Vagina (tissue), 2 donors: ENCODE data around the gene TXN2. TPM values are rescaled to one million over a fixed set of nuclear protein-coding genes. Genes with fewer than 3 reads are reported as not detected.
"Not testable (repeated sequence)": the region's sequence is repeated elsewhere in the genome, so short reads cannot be mapped to it uniquely, and the experiment has no call there.

Source experiments
- DNase-seq, 2 donors: peaks; one replicate each; pipeline ENCODE4 v3.0.0-alpha.2; 2017; ENCODE audit errors: extremely low spot score in 2 of 2
- H3K27ac ChIP-seq: fragments of 200-600 bp; sonication (generic); one replicate; pipeline ENCODE4 v1.5.1; 2019
- H3K27me3 ChIP-seq: fragments of 200-600 bp; sonication (generic); one replicate; pipeline ENCODE4 v1.5.1; 2019
- H3K36me3 ChIP-seq, 2 donors: fragments of 200-600 bp; sonication (generic); one replicate each; pipeline ENCODE4 v1.5.1; 2017 to 2019
- H3K4me1 ChIP-seq: fragments of 200-600 bp; sonication (generic); one replicate; pipeline ENCODE4 v1.5.1; 2019
- H3K4me3 ChIP-seq, 2 donors: fragments of 200-600 bp; sonication (generic); 1 replicate in 1 of 2; 2 replicates in 1 of 2; pipeline ENCODE4 v1.5.1; 2016 to 2019
- H3K9me3 ChIP-seq: fragments of 200-600 bp; sonication (generic); one replicate; pipeline ENCODE4 v1.5.1; 2019
- CTCF ChIP-seq, 3 experiments: fragments of 450-650 bp in 2 of 3; fragments of 200-600 bp in 1 of 3; sonication (generic) in 1 of 3; IDR thresholded peaks; one replicate each; pipeline ENCODE4 v1.5.1; 2017 to 2019; ENCODE audit warnings: antibody characterized with exemption in 3 of 3, mild to moderate bottlenecking in 2 of 3, moderate library complexity in 2 of 3
- POLR2A ChIP-seq, 2 donors: fragments of 450-650 bp; IDR thresholded peaks; one replicate each; pipeline ENCODE4 v1.6.1; 2017; ENCODE audit warnings: antibody characterized with exemption in 2 of 2, mild to moderate bottlenecking in 2 of 2, moderate library complexity in 2 of 2
- POLR2AphosphoS5 ChIP-seq, 2 donors: sonication (generic); formaldehyde crosslinking; IDR thresholded peaks; one replicate each; pipeline ENCODE4 v1.9.0; 2017; ENCODE audit warnings: antibody characterized with exemption in 2 of 2, mild to moderate bottlenecking in 2 of 2, low read depth in 1 of 2; ENCODE audit not compliant: insufficient read depth in 1 of 2
- intact Hi-C: fragments of 100-400 bp; cut with DNase I; formaldehyde crosslinking; loops from one replicate; pipeline ENCODE4 v1.15.1; 2023
- total RNA-seq: library from RNA; depleted of rRNA; stranded (reverse); fragments of >200 nt; gene quantifications from one replicate; pipeline ENCODE4 v1.2.3, GENCODE V29; 2016

The TXN2 gene
- total RNA-seq, 1 donor from 2014 or later: 46.9 TPM

DNA sequence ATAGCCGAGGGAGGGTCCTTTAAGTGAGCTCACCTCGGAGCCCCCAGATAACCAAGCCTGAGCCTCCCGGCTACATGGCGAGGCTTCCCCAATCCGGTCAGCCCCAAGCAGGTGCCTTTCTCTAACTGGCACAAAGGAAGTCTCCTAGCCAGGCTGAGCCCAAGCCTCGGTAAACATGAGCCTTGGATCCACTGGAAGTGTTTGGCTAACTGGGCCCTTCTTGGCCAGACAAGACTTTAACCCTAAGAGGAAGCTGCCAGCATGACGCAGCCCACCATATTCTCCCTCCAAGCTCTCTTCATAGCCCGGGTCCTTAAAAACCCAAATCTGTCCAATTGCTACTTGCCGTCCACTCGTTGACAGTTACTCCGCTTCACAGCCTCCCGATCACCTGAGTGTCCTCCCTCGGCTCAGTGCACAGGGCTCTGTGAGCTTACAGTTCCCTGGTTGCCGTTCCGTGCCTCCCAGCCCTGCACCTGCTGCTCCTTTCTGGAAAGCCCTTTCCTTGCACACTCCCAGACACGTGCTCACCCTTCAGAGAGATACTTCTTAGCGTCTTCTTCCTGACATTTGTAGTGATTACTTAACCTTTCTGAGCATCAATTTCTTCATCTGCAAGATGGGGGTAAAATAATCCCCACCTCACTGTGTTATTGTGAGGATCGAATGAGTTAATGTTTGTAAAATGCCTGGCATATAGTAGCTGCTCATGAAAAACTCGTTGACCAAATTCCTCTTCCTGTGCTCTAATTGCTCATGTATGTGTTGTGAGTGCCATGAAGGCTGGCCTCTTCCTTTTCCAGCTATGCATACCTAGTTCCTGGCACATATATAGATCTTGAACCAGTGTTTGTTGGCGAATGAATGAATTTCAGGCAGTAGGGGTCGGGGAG is 25.6 kb downstream of the TXN2 start:
- intact Hi-C loops: loop anchor here (5.0 kb wide), 1 partner anchor 69 kb away; the partner anchor contains the start of gene MYH9
- peaks cover 54% of the 10 kb centered on the region for H3K4me1 ChIP-seq
- peak overlapping the region; percentile 51 to 63 for H3K4me3 ChIP-seq
- DNase-seq: no peak
- TF ChIP-seq POLR2A (IDR thresholded peaks at IDR 0.05): no peak
- TF ChIP-seq POLR2AphosphoS5 (IDR thresholded peaks at IDR 0.05; ENCODE audit: insufficient read depth in 1 of 2, low read depth in 1 of 2): no peak
- TF ChIP-seq CTCF (IDR thresholded peaks at IDR 0.05): no peak
- peak overlapping the region; percentile 96 for H3K27ac ChIP-seq
- no peaks in the 10 kb centered on the region for H3K9me3 ChIP-seq
- H3K36me3 ChIP-seq: no peaks in the 10 kb centered on the region
- no peaks in the 10 kb centered on the region for H3K27me3 ChIP-seq

DNA sequence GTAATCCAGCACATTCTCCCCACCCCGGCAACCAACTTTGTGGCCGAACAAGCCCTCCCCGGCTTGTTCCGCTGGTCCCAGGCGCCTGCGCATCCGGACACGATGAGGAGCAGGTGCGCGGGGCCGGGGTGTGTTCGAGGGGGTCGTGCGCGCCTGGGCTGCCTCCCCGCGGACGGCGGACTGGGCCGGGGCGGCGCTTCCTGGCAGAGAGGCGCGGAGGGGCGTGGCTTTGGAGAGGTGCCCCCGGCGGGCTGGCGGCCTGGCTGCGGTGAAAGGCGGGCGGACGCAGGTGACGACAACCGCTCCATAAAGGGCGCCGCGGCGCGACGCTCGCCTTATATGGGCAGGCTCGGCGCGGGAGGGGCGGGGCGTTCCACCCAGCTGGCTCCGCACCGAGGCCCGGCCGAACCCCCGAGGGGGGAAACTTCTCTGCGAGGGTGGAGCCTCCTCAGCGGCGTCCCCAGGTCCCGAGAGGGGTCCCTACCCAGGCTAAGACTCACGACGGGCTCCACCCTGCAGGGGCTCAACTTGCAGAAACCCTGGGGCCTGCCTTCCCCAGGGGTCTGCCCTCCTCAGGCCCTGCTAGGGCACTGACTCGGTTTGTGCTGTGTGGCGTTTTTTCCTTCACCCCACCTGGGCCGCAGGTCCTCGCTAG is 26.4 kb downstream of the TXN2 start:
- TF ChIP-seq CTCF (IDR thresholded peaks at IDR 0.05): no peak
- peak; percentile 77 to 92 for TF ChIP-seq POLR2AphosphoS5 (IDR thresholded peaks at IDR 0.05; ENCODE audit: insufficient read depth in 1 of 2, low read depth in 1 of 2)
- peak; percentile 49 to 68 for TF ChIP-seq POLR2A (IDR thresholded peaks at IDR 0.05)
- Histone ChIP-seq H3K27ac (peak overlapping the region; percentile 96), H3K36me3 (no peaks in the 10 kb centered on the region), H3K27me3 (no peaks in the 10 kb centered on the region), H3K9me3 (no peaks in the 10 kb centered on the region), H3K4me3 (peak overlapping the region; percentile 51 to 63), H3K4me1 (peaks cover 60% of the 10 kb centered on the region)
- DNase-seq: no peak
- intact Hi-C loops: loop anchor here (5.0 kb wide), 1 partner anchor 68 kb away; the partner anchor contains the start of gene MYH9

DNA sequence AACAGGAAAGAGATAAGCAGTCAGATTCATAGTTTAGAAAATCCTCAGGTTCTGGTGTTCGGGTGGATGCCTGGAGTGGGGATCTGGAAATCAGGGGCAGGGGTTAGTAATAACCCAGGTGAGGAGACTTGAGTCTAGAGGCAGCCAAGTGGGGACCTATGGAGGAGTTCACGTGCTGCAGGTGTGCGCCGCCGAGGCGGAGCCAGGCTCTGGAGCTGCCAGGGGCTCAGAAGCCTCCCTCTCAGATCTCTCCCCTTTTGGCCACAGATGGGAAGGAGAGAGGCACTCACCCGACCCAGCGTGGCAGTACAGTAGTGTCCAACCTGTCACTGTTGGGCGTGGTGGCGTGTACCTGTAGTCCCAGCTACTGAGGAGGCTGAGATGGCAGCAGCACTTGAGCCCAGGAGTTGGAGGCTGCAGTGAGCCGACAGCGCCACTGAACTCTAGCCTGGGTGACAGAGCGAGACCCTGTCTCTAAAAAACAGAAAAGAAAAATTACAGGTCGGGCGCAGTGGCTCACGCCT is 27.5 kb downstream of the TXN2 start:
- no peaks in the 10 kb centered on the region for H3K9me3 ChIP-seq
- no peaks in the 10 kb centered on the region for H3K36me3 ChIP-seq
- peak overlapping the region; percentile 96 for H3K27ac ChIP-seq
- intact Hi-C loops: no loop called here
- no peak for DNase-seq
- peaks cover 67% of the 10 kb centered on the region for H3K4me1 ChIP-seq
- TF ChIP-seq CTCF (IDR thresholded peaks at IDR 0.05): no peak
- no peak for TF ChIP-seq POLR2A (IDR thresholded peaks at IDR 0.05)
- no peak for TF ChIP-seq POLR2AphosphoS5 (IDR thresholded peaks at IDR 0.05; ENCODE audit: insufficient read depth in 1 of 2, low read depth in 1 of 2)
- no peaks in the 10 kb centered on the region for H3K27me3 ChIP-seq
- H3K4me3 ChIP-seq: no peak overlapping the region

GRCh38 chr22:36452978-36453607 is 28.3 kb downstream of the TXN2 start:
- H3K27me3 ChIP-seq, H3K36me3 ChIP-seq, intact Hi-C loops, H3K4me3 ChIP-seq, H3K9me3 ChIP-seq, DNase-seq: not testable (repeated sequence)
- H3K4me1 ChIP-seq: peaks cover 69% of the 10 kb centered on the region
- peak overlapping the region; percentile 96 for H3K27ac ChIP-seq

DNA sequence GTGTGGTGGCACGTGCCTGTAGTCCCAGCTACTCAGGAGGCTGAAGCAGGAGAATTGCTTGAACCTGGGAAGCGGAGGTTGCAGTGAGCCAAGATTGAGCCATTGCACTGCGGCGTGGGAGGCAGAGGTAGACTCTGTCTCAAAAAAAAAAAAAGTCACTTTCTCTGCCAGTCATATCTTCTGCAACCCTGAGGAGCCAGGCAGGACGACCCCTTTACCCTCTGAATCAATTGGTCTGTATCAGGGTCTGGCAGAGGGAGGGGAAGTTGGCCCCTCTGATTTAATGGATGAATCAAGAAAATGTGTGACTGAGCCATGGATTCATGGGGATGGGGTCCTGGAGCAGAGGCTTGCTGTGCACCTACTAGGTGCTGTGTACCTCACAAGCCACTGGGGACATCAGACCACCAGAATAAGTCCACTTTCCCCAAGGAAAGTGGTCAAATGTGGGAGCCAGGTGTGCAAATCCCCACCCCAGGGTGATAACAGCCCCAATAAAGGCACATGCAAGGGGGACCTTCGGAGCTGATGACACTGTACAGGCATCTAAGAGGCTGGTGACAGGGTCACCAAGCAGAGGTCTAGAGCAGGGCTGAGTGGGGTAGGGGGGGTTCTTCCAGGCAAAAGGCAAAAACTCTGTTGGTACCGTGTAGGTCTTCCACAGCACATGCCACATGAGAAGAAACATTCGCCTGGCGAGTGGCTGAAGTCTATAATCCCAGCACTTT is 29.0 kb downstream of the TXN2 start:
- H3K36me3 ChIP-seq: no peaks in the 10 kb centered on the region
- H3K9me3 ChIP-seq: no peaks in the 10 kb centered on the region
- peak overlapping the region; percentile 96 for H3K27ac ChIP-seq
- DNase-seq: no peak
- no peak overlapping the region for H3K4me3 ChIP-seq
- TF ChIP-seq POLR2A (IDR thresholded peaks at IDR 0.05): no peak
- no peak for TF ChIP-seq CTCF (IDR thresholded peaks at IDR 0.05)
- no peak for TF ChIP-seq POLR2AphosphoS5 (IDR thresholded peaks at IDR 0.05; ENCODE audit: insufficient read depth in 1 of 2, low read depth in 1 of 2)
- no peaks in the 10 kb centered on the region for H3K27me3 ChIP-seq
- intact Hi-C loops: no loop called here
- peaks cover 62% of the 10 kb centered on the region for H3K4me1 ChIP-seq

DNA sequence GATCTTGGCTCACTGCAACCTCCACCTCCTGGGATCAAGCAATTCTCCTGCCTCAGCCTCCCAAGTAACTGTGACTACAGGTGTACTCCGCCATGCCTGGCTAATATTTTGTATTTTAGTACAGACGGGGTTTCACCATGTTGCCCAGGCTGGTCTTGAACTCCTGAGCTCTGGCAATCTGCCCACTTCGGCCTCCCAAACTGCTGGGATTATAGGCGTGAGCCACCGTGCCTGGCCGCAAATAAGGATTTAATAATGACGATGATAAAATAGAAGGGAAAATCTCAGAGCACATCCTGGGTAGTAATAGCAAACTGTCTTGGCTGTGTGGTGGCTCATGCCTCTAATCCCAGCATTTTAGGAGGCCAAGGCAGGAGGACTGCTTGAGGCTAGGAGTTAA is 30.5 kb downstream of the TXN2 start:
- DNase-seq, H3K27me3 ChIP-seq, intact Hi-C loops, H3K9me3 ChIP-seq, H3K4me3 ChIP-seq, H3K36me3 ChIP-seq: not testable (repeated sequence)
- H3K4me1 ChIP-seq: peaks cover 61% of the 10 kb centered on the region
- peak overlapping the region; percentile 96 for H3K27ac ChIP-seq
